H1 (cell line): ENCODE data around the gene RILPL1. TPM values are rescaled to one million over a fixed set of nuclear protein-coding genes. Genes with fewer than 3 reads are reported as not detected.

Experiments
- CTCF ChIA-PET: fragments of 300-600 bp; sonication (Branson Sonifier 250); formaldehyde crosslinking; loops from one replicate; lab custom pipeline; 2021; ENCODE audit not compliant: partially characterized antibody; lab: Charles Lee
- POLR2A ChIA-PET: fragments of 300-600 bp; sonication (Branson Sonifier 250); formaldehyde crosslinking; loops from one replicate; lab custom pipeline; 2021; ENCODE audit warnings: inconsistent platforms; ENCODE audit not compliant: partially characterized antibody; lab: Charles Lee
- DNase-seq, 2 experiments: peaks; one replicate each; pipeline versions ENCODE4 v3.0.0 to v3.0.0-alpha.2; 2010 to 2022; ENCODE audit warnings: low spot score in 2 of 2, low read depth in 1 of 2, mixed read lengths in 1 of 2
- FAIRE-seq: peaks from 2 replicates; lab custom pipeline; 2011; peaks lifted over from hg19 to GRCh38; lab: Jason Lieb, UNC
- H2AFZ ChIP-seq: 2 replicates; pipeline ENCODE4 v1.8.1; 2012; ENCODE audit warnings: low read length, inconsistent platforms
- H2AK5ac ChIP-seq: 2 replicates; pipeline ENCODE4 v1.6.1; 2013; ENCODE audit warnings: low read depth, low read length
- H2BK120ac ChIP-seq: replicated peaks from 2 replicates; pipeline ENCODE3; 2013; ENCODE audit warnings: low read depth, low read length, inconsistent platforms
- H2BK12ac ChIP-seq: 2 replicates; pipeline ENCODE4 v1.6.1; 2013; ENCODE audit warnings: low read depth, low read length
- H2BK15ac ChIP-seq: 2 replicates; pipeline ENCODE4 v1.6.1; 2013; ENCODE audit warnings: low read length
- H2BK20ac ChIP-seq: 2 replicates; pipeline ENCODE4 v1.6.1; 2013; ENCODE audit warnings: low read length
- H2BK5ac ChIP-seq: 2 replicates; pipeline ENCODE4 v1.6.1; 2013; ENCODE audit warnings: low read depth, low read length
- H3K14ac ChIP-seq: 2 replicates; pipeline ENCODE4 v1.6.1; 2013; ENCODE audit warnings: inconsistent platforms; ENCODE audit not compliant: insufficient read length
- H3K18ac ChIP-seq: 2 replicates; pipeline ENCODE4 v1.6.1; 2013; ENCODE audit warnings: low read length; ENCODE audit errors: extremely low read depth
- H3K23ac ChIP-seq: 2 replicates; pipeline ENCODE4 v1.6.1; 2013; ENCODE audit warnings: inconsistent platforms; ENCODE audit not compliant: insufficient read length
- H3K23me2 ChIP-seq: 2 replicates; pipeline ENCODE4 v1.6.1; 2013; ENCODE audit warnings: low read depth, low read length
- H3K27ac ChIP-seq: 2 replicates; pipeline ENCODE4 v1.6.1; 2011; ENCODE audit warnings: low read depth, low read length, inconsistent platforms
- H3K27me3 ChIP-seq, 4 experiments: replicated peaks in 1 of 4; 1 replicate in 1 of 4; 2 replicates in 3 of 4; pipeline versions ENCODE4 v1.6.1 to v1.8.1; 2011 to 2013; ENCODE audit warnings: low read length in 3 of 4, mild to moderate bottlenecking in 3 of 4, inconsistent platforms in 2 of 4, mixed read lengths in 2 of 4, moderate library complexity in 1 of 4; ENCODE audit not compliant: control insufficient read depth in 3 of 4, insufficient read depth in 3 of 4; ENCODE audit errors: extremely low read depth in 1 of 4
- H3K36me3 ChIP-seq, 4 experiments: 2 replicates each; pipeline versions ENCODE4 v1.6.1 to v1.8.1; 2011 to 2013; ENCODE audit warnings: mild to moderate bottlenecking in 4 of 4, low read length in 3 of 4, moderate library complexity in 2 of 4, control low read depth in 1 of 4, inconsistent platforms in 1 of 4; ENCODE audit not compliant: insufficient read depth in 4 of 4, control insufficient read depth in 2 of 4
- H3K4ac ChIP-seq: replicated peaks from 2 replicates; pipeline ENCODE3; 2013; ENCODE audit warnings: low read length, low read depth, mixed read lengths, inconsistent platforms; ENCODE audit not compliant: insufficient read length
- H3K4me1 ChIP-seq, 4 experiments: replicated peaks in 1 of 4; 1 replicate in 1 of 4; 2 replicates in 3 of 4; pipeline versions ENCODE4 v1.6.1 to v1.8.1; 2011 to 2013; ENCODE audit warnings: low read length in 3 of 4, inconsistent platforms in 2 of 4, mixed read lengths in 1 of 4; ENCODE audit not compliant: insufficient read depth in 4 of 4, control insufficient read depth in 3 of 4
- H3K4me2 ChIP-seq, 2 experiments: 2 replicates each; pipeline versions ENCODE4 v1.6.1 to v1.8.1; 2011 to 2013; ENCODE audit warnings: low read depth in 2 of 2, low read length in 2 of 2, control low read depth in 1 of 2, inconsistent platforms in 1 of 2, mild to moderate bottlenecking in 1 of 2; ENCODE audit not compliant: insufficient read depth in 1 of 2
- H3K4me3 ChIP-seq, 4 experiments: fragments of 200-600, 300-600 bp in 1 of 4; sonication (generic), shearing (Covaris generic), sonication (Bioruptor Twin) in 1 of 4; 2 replicates each; pipeline versions ENCODE4 v1.5.1 to v1.8.1; 2011 to 2016; ENCODE audit warnings: low read length in 4 of 4, low read depth in 3 of 4, control low read depth in 2 of 4, inconsistent platforms in 2 of 4, mild to moderate bottlenecking in 2 of 4, mixed read lengths in 1 of 4, moderate library complexity in 1 of 4; ENCODE audit not compliant: insufficient read depth in 2 of 4; ENCODE audit errors: extremely low read depth in 1 of 4
- H3K56ac ChIP-seq: replicated peaks from 2 replicates; pipeline ENCODE3; 2013; ENCODE audit warnings: low read depth, mild to moderate bottlenecking, mixed read lengths, low read length, inconsistent platforms; ENCODE audit not compliant: insufficient read length
- H3K79me1 ChIP-seq: 2 replicates; pipeline ENCODE4 v1.6.1; 2013; ENCODE audit warnings: low read depth, low read length, control low read depth
- H3K79me2 ChIP-seq, 2 experiments: 2 replicates each; pipeline versions ENCODE4 v1.6.1 to v1.8.1; 2012 to 2013; ENCODE audit warnings: low read length in 2 of 2, mild to moderate bottlenecking in 2 of 2, inconsistent platforms in 1 of 2; ENCODE audit not compliant: insufficient read depth in 2 of 2, control insufficient read depth in 1 of 2
- H3K9ac ChIP-seq, 4 experiments: replicated peaks in 1 of 4; 1 replicate in 1 of 4; 2 replicates in 3 of 4; pipeline versions ENCODE4 v1.6.1 to v1.8.1; 2011 to 2013; ENCODE audit warnings: low read depth in 3 of 4, low read length in 3 of 4, control low read depth in 2 of 4, mild to moderate bottlenecking in 2 of 4, moderate library complexity in 2 of 4, inconsistent platforms in 1 of 4; ENCODE audit errors: extremely low read depth in 1 of 4
- H3K9me3 ChIP-seq, 2 experiments: 2 replicates each; pipeline versions ENCODE4 v1.6.1 to v1.8.1; 2012 to 2013; ENCODE audit warnings: mild to moderate bottlenecking in 2 of 2, moderate library complexity in 2 of 2, control low read depth in 1 of 2, inconsistent platforms in 1 of 2, low read depth in 1 of 2, low read length in 1 of 2, mixed read lengths in 1 of 2; ENCODE audit not compliant: insufficient read depth in 2 of 2
- H4K20me1 ChIP-seq, 2 experiments: replicated peaks in 1 of 2; 2 replicates each; pipeline versions ENCODE3 to v1.8.1; 2011 to 2013; ENCODE audit warnings: inconsistent platforms in 2 of 2, low read length in 2 of 2, mild to moderate bottlenecking in 1 of 2; ENCODE audit not compliant: insufficient read depth in 2 of 2, control insufficient read depth in 1 of 2
- H4K5ac ChIP-seq: 2 replicates; pipeline ENCODE4 v1.6.1; 2013; ENCODE audit warnings: low read length, low read depth, mixed read lengths, inconsistent platforms; ENCODE audit not compliant: insufficient read length
- H4K8ac ChIP-seq: 2 replicates; pipeline ENCODE4 v1.8.0; 2013; ENCODE audit warnings: mild to moderate bottlenecking, moderate library complexity, low read length, inconsistent platforms; ENCODE audit not compliant: insufficient read depth; ENCODE audit errors: extremely low read depth
- H4K91ac ChIP-seq: replicated peaks from 2 replicates; pipeline ENCODE3; 2013; ENCODE audit warnings: low read length, mixed read lengths, inconsistent platforms; ENCODE audit not compliant: insufficient read length
- CTCF ChIP-seq, 3 experiments: IDR thresholded peaks; 1 replicate in 2 of 3; 2 replicates in 1 of 3; pipeline versions ENCODE4 v1.5.1 to v1.6.1; 2011; ENCODE audit warnings: low read length in 3 of 3, mild to moderate bottlenecking in 3 of 3, inconsistent platforms in 2 of 3, low read depth in 1 of 3, moderate library complexity in 1 of 3; ENCODE audit not compliant: insufficient read depth in 1 of 3; ENCODE audit errors: control extremely low read depth in 1 of 3
- JUND ChIP-seq: IDR thresholded peaks from 2 replicates; pipeline ENCODE4 v1.6.1; 2011; ENCODE audit warnings: mild to moderate bottlenecking, improper control_type of control experiment, low read length
- RAD21 ChIP-seq, 2 experiments: IDR thresholded peaks in 1 of 2; conservative IDR thresholded peaks in 1 of 2; 2 replicates each; pipeline ENCODE4 v1.6.1; 2011; ENCODE audit warnings: low read depth in 2 of 2, low read length in 2 of 2, improper control_type of control experiment in 1 of 2, inconsistent platforms in 1 of 2, mild to moderate bottlenecking in 1 of 2, moderate library complexity in 1 of 2
- WGBS, 2 experiments: shearing (Covaris generic) in 1 of 2; methylation state at CpG; one replicate each; pipeline versions ENCODE4 v1.1.6 to v1.1.7; 2013 to 2015; ENCODE audit warnings: low lambda C conversion rate in 2 of 2, mixed read lengths in 2 of 2, inconsistent platforms in 1 of 2, low coverage in 1 of 2, missing lambda C conversion rate in 1 of 2; ENCODE audit not compliant: insufficient replicate concordance in 2 of 2, insufficient coverage in 1 of 2, insufficient read length in 1 of 2; ENCODE audit errors: extremely low coverage in 1 of 2, missing lambda C conversion rate in 1 of 2; 5-methylcytosine and 5-hydroxymethylcytosine counted together
- polyA plus RNA-seq, 7 experiments: library from polyadenylated mRNA; depleted of rRNA in 3 of 7; stranded (reverse) in 5 of 7; unstranded in 2 of 7; fragments of >200 nt in 5 of 7; fragments of 200-250 nt in 2 of 7; gene quantifications; 1 replicate in 5 of 7; 2 replicates in 1 of 7; 4 replicates in 1 of 7; pipeline versions ENCODE4 v1.2.1 to v1.2.3, GENCODE V29; 2011 to 2013; ENCODE audit warnings: missing spikeins in 2 of 7, mixed read lengths in 2 of 7
- total RNA-seq: library from RNA; stranded (reverse); fragmentation: NEBNext Ultra II Directional; extraction: Animal tissue kit (Norgen Biotek cat#: 25700); gene quantifications from 2 replicates; pipeline ENCODE4 v1.2.1, GENCODE V29; 2021

Gene RILPL1
- total and polyA plus RNA-seq, 2 of the 8 experiments (the other 6 are each of a cell fraction or from before 2014, with no cell fraction given) = 6.7 to 9.4 TPM

GRCh38 chr12:123468786-123469185 is 64.7 kb downstream of the RILPL1 start:
- Histone ChIP-seq H2AFZ (no peak overlapping the region), H2BK15ac (no peak overlapping the region), H3K36me3 (peaks cover 0 to 15% (median 6%) of the 10 kb centered on the region in 4 experiments; a peak in 6 of 8 replicates), H3K23ac (no peak overlapping the region), H3K4ac (no peak overlapping the region), H3K9me3 (no peaks in the 10 kb centered on the region), H4K20me1 (peaks cover 0 to 2% of the 10 kb centered on the region in 2 experiments), H2BK120ac (no peak overlapping the region), H2BK5ac (no peak overlapping the region), H3K14ac (no peak overlapping the region), H3K9ac (no peak overlapping the region), H4K5ac (no peak overlapping the region), H3K79me1 (peaks cover 3% of the 10 kb centered on the region; the same call in 1 of the 2 replicates), H3K18ac (no peak overlapping the region), H3K23me2 (no peaks in the 10 kb centered on the region), H3K27ac (no peak overlapping the region), H2AK5ac (no peak overlapping the region), H3K79me2 (no peaks in the 10 kb centered on the region), H2BK12ac (no peak overlapping the region), H3K4me2 (no peak overlapping the region), H3K27me3 (no peaks in the 10 kb centered on the region), H3K4me3 (no peak overlapping the region), H3K4me1 (no peaks in the 10 kb centered on the region), H4K8ac (no peak overlapping the region), H3K56ac (no peak overlapping the region), H2BK20ac (no peak overlapping the region), H4K91ac (no peak overlapping the region)
- WGBS, 2 experiments = 83% methylated on average over 1 of the region's 1 CpG; no CpG with 5 or more reads in 1 of the 2 experiments
- CTCF ChIA-PET = interaction anchor here (1.1 to 1.6 kb wide), 4 partner anchors 9 to 113 kb away, joined by 3 to 7 read pairs (median 3); partner anchors contain the start of gene RILPL2
- DNase-seq (no peak), FAIRE-seq (no peak)
- POLR2A ChIA-PET = interaction anchor here (0.6 to 1.9 kb wide), 5 partner anchors 9 to 1789 kb away, joined by 3 to 11 read pairs (median 3); partner anchors contain the start of gene SNRNP35
- TF ChIP-seq RAD21 (IDR thresholded peaks at IDR 0.05 in 1 of 2, conservative IDR thresholded peaks at IDR 0.05 in 1 of 2; ENCODE audit: low read depth in 2 of 2, low read length in 2 of 2) (peak; percentile 16 to 28; a peak in 3 of 4 replicates), CTCF (IDR thresholded peaks at IDR 0.05; ENCODE audit: control extremely low read depth in 1 of 3, insufficient read depth in 1 of 3, low read depth in 1 of 3, low read length in 3 of 3) (peak in 2 of 3 experiments; percentile 11 to 14; a peak in 1 of 4 replicates), JUND (no peak)
